ENCODE results near the gene CPNE1. TPM values are rescaled to one million over a fixed set of nuclear protein-coding genes. Genes with fewer than 3 reads are reported as not detected.

Gene CPNE1
- total and polyA plus RNA-seq, 11 donors: 25.7 to 75.6 (median 56.0) TPM

DNA sequence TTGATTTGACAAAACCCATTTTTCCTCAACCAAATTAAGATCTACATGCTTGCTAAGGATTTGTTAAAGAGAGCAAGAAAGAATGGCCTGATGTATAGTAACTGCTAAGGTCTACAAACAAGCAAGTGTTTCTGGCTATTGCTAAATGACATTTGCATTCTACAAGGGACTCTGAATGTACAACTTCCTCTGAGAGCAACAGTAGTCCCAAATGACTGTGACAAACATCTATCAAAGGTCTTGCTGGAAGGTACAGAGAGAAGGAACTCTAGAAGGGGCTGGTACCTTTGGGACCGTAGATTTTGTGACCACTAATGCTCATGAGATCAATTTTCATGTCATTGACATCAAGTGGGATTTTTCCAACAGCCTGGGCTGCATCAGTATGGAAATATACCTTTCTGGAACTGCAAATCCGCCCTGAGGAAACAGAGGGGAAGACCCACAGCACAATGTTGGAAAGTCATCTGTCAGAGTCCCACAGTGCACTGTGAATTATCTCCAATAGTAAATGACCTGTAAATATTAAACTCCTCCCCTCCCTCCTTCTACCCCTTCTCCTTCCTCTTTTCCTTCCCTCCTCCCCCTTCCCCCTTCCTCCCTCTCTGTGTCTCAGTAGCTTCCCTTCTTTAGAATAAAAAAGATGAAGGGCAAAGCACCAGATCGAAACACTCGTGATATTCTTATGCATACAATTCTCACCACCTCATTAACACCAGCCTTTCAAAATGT is 15.9 kb upstream of the CPNE1 start:
- peak overlapping the region in 1 of 12 donors; percentile 51 for H3K27ac ChIP-seq
- intact Hi-C loops (cut with DNase I): no loop called here
- H3K4me1 ChIP-seq: peaks cover 0 to 7% (median 0%) of the 10 kb centered on the region in 12 donors
- WGBS, 4 donors: 83 to 89% (median 87%) methylated on average over 4 of the region's 4 CpGs
- DNase-seq (no peak), ATAC-seq (peak in 1 of 4 donors; percentile 37)
- no peak overlapping the region for H3K4me3 ChIP-seq
- no peak for TF ChIP-seq POLR2A (IDR thresholded peaks at IDR 0.05)
- TF ChIP-seq, protein P1, sequence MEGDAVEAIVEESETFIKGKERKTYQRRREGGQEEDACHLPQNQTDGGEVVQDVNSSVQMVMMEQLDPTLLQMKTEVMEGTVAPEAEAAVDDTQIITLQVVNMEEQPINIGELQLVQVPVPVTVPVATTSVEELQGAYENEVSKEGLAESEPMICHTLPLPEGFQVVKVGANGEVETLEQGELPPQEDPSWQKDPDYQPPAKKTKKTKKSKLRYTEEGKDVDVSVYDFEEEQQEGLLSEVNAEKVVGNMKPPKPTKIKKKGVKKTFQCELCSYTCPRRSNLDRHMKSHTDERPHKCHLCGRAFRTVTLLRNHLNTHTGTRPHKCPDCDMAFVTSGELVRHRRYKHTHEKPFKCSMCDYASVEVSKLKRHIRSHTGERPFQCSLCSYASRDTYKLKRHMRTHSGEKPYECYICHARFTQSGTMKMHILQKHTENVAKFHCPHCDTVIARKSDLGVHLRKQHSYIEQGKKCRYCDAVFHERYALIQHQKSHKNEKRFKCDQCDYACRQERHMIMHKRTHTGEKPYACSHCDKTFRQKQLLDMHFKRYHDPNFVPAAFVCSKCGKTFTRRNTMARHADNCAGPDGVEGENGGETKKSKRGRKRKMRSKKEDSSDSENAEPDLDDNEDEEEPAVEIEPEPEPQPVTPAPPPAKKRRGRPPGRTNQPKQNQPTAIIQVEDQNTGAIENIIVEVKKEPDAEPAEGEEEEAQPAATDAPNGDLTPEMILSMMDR (IDR thresholded peaks at IDR 0.05): no peak
- H3K36me3 ChIP-seq: peaks cover 0 to 84% (median 63%) of the 10 kb centered on the region in 9 donors
- H3K27me3 ChIP-seq: no peaks in the 10 kb centered on the region
- no peaks in the 10 kb centered on the region for H3K9me3 ChIP-seq

DNA sequence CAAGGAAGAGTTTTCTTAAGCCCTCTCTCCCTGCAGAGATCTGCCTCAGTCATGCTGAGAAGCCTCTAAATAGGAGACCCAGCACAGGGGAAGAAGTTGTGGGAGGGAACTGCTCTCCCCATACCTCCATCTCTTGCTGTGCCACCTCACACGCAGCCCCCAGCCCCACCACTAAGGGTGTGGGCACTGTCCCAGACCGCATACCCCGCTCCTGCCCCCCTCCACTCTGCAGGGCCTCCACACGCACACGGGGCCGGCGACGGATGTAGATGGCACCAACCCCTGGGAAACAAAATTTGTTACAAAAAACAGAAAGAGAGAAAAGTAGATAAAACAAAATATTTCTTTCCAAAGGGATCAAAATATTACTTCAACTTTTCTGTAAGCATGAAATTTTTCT is 10.2 kb upstream of the CPNE1 start:
- DNase-seq: no peak
- no peaks in the 10 kb centered on the region for H3K9me3 ChIP-seq
- H3K4me1 ChIP-seq: no peaks in the 10 kb centered on the region
- peaks cover 0 to 98% (median 81%) of the 10 kb centered on the region in 9 donors for H3K36me3 ChIP-seq
- no peaks in the 10 kb centered on the region for H3K27me3 ChIP-seq
- no peak for ATAC-seq
- no peak for TF ChIP-seq POLR2A (IDR thresholded peaks at IDR 0.05)
- TF ChIP-seq, protein P1 (IDR thresholded peaks at IDR 0.05): no peak
- WGBS, 4 donors: 94 to 97% (median 95%) methylated on average over 8 of the region's 8 CpGs
- intact Hi-C loops (cut with DNase I): loop anchor here in 1 of 10 donors (10.0 kb wide), 1 partner anchor 210 kb away; no protein-coding TSS in a partner anchor
- no peak overlapping the region for H3K27ac ChIP-seq
- no peak overlapping the region for H3K4me3 ChIP-seq

DNA sequence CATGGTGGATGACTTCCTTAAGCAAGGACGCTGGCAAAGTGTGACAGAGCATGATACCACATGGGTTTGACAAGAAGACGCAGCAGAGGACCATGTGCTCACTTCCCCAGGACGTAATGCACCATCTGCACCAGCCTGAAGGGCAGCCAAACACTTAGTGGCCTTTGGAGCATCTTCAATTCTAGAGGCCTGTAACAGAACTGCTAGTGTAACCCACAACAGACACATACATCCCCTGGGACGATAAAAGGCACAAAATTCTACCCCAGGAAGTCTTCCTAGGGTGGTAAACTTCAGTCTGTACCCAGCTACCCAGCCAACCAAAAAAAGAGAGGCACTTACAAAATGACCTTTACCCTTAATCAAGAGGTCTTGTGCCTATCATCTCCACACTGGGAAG is 9.2 kb upstream of the CPNE1 start:
- no peak overlapping the region for H3K27ac ChIP-seq
- no peak for ATAC-seq
- no peak for DNase-seq
- H3K4me1 ChIP-seq: no peaks in the 10 kb centered on the region
- TF ChIP-seq, protein P1 (IDR thresholded peaks at IDR 0.05): no peak
- TF ChIP-seq POLR2A (IDR thresholded peaks at IDR 0.05): no peak
- peaks cover 0 to 98% (median 81%) of the 10 kb centered on the region in 9 donors for H3K36me3 ChIP-seq
- H3K4me3 ChIP-seq: no peak overlapping the region
- WGBS, 4 donors: 86 to 95% (median 89%) methylated on average over 4 of the region's 4 CpGs
- no peaks in the 10 kb centered on the region for H3K27me3 ChIP-seq
- H3K9me3 ChIP-seq: no peaks in the 10 kb centered on the region
- intact Hi-C loops (cut with DNase I): loop anchor here in 1 of 10 donors (10.0 kb wide), 1 partner anchor 209 kb away; no protein-coding TSS in a partner anchor

DNA sequence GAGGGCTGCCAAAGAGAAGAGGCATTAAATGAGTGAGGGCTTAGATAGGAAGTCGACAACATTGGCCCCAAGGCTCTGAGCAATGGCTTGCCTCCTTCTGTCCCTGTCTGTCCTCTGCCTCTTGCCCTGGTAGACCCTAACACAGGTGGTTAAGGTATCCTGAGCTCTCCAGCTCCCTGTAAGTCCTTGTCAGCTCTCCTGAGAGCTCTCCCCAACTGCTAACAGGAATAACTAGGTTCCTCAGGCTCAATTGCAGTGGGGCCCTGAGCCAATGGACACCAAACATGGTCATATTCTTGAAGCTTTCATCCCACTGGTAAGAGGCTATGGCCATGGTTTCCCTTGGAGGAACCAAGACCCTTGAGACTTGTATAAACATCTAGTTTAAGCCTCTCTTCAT is 5.0 kb upstream of the CPNE1 start:
- 73 to 89% (median 82%) methylated on average over 1 of the region's 1 CpG for WGBS, 4 donors
- intact Hi-C loops (cut with DNase I): loop anchor here in 2 of 10 donors (10.0 kb wide), 2 partner anchors 125 to 205 kb away; partner anchors contain the start of gene ERGIC3 (in 1 of the 2)
- no peaks in the 10 kb centered on the region for H3K9me3 ChIP-seq
- no peak for DNase-seq
- no peaks in the 10 kb centered on the region for H3K4me1 ChIP-seq
- TF ChIP-seq, protein P1 (IDR thresholded peaks at IDR 0.05): no peak
- TF ChIP-seq POLR2A (IDR thresholded peaks at IDR 0.05): no peak
- no peak for ATAC-seq
- no peak overlapping the region for H3K27ac ChIP-seq
- H3K36me3 ChIP-seq: peaks cover 0 to 71% (median 66%) of the 10 kb centered on the region in 9 donors
- H3K27me3 ChIP-seq: no peaks in the 10 kb centered on the region
- H3K4me3 ChIP-seq: no peak overlapping the region
